ENCODE results near the gene B2M.
"Not testable (repeated sequence)": the region's sequence is repeated elsewhere in the genome, so short reads cannot be mapped to it uniquely, and the experiment has no call there.

B2M gene

GRCh38 chr15:44726136-44726535 lies 14.8 kb downstream of the B2M start:
- no peak for DNase-seq (ENCODE audit: low read depth, low spot score)

- peak; percentile 64 for DNase-seq (ENCODE audit: low read depth, low spot score)
These were observed 15.5 kb downstream of the B2M start for GRCh38 chr15:44726568-44727484.

- no peak for DNase-seq (ENCODE audit: low read depth, low spot score)
These were observed 16.3 kb downstream of the B2M start for GRCh38 chr15:44727485-44728231.

GRCh38 chr15:44728232-44728575 lies 16.9 kb downstream of the B2M start:
- DNase-seq (ENCODE audit: low read depth, low spot score), result not testable (repeated sequence)

- peak; percentile 92 for DNase-seq (ENCODE audit: low read depth, low spot score)
These were observed 17.5 kb downstream of the B2M start for GRCh38 chr15:44728576-44729407.

GRCh38 chr15:44729408-44730127 lies 18.3 kb downstream of the B2M start:
- no peak for DNase-seq (ENCODE audit: low read depth, low spot score)

- no peak for DNase-seq (ENCODE audit: low read depth, low spot score)
These were observed 23.6 kb downstream of the B2M start for GRCh38 chr15:44734839-44735481.

GRCh38 chr15:44735482-44736180 lies 24.3 kb downstream of the B2M start:
- DNase-seq (ENCODE audit: low read depth, low spot score), result no peak

GRCh38 chr15:44736181-44736765 lies 25.0 kb downstream of the B2M start, which contains the start of gene TRIM69:
Gene TRIM69 (plus strand): TSS chr15:44736528. CDS start chr15:44736705, 177 bp downstream.
- no peak for DNase-seq (ENCODE audit: low read depth, low spot score)

- no peak for DNase-seq (ENCODE audit: low read depth, low spot score)
These were observed 27.1 kb downstream of the B2M start for GRCh38 chr15:44738340-44738984.

GRCh38 chr15:44739222-44739847 lies 28.0 kb downstream of the B2M start:
- not testable (repeated sequence) for DNase-seq (ENCODE audit: low read depth, low spot score)

GRCh38 chr15:44743454-44743853 lies 32.1 kb downstream of the B2M start:
- not testable (repeated sequence) for DNase-seq (ENCODE audit: low read depth, low spot score)

GRCh38 chr15:44753345-44753744 lies 42.0 kb downstream of the B2M start:
- no peak for DNase-seq (ENCODE audit: low read depth, low spot score)

- no peak for DNase-seq (ENCODE audit: low read depth, low spot score)
These were observed 51.9 kb downstream of the B2M start for GRCh38 chr15:44763187-44763586.

GRCh38 chr15:44763848-44764247 lies 52.5 kb downstream of the B2M start:
- no peak for DNase-seq (ENCODE audit: low read depth, low spot score)

- no peak for DNase-seq (ENCODE audit: low read depth, low spot score)
These were observed 53.7 kb downstream of the B2M start for GRCh38 chr15:44765036-44765435.

All from iPS DF 19.7 (cell line).